GM19240 (cell line): ENCODE measurements around the gene KIF21B.

Source experiments
- DNase-seq: peaks from one replicate; pipeline ENCODE4 v3.0.0; 2011; ENCODE audit warnings: low spot score; ENCODE audit not compliant: insufficient read length

The KIF21B gene

DNA sequence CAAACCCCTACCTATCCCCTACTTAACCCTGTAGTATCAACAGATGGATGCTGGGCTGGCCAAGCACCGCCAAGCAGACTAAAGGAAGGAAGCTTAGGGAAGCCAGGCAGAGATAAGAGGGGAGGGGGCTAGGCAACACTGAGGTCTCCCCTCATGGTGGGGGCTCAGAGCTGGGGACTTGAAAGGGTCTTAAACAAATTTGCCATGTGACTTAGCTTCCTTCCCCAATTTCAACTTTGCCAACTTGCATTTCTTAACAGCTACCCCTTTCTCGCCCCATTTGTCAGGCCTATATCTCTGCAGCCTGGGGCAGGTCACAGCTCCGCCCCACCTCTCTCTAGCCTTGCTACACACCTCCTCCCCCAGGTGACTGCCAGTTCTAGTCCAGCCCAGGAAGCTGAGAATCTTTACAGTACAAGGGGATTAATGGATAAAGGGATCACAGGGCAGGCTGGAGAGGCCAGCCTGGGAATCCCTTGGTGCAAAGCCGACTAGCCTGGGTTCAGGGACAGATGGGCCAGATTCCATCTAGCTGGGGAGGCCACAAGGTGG, 3.4 kb downstream of the KIF21B start:
- no peak for DNase-seq

DNA sequence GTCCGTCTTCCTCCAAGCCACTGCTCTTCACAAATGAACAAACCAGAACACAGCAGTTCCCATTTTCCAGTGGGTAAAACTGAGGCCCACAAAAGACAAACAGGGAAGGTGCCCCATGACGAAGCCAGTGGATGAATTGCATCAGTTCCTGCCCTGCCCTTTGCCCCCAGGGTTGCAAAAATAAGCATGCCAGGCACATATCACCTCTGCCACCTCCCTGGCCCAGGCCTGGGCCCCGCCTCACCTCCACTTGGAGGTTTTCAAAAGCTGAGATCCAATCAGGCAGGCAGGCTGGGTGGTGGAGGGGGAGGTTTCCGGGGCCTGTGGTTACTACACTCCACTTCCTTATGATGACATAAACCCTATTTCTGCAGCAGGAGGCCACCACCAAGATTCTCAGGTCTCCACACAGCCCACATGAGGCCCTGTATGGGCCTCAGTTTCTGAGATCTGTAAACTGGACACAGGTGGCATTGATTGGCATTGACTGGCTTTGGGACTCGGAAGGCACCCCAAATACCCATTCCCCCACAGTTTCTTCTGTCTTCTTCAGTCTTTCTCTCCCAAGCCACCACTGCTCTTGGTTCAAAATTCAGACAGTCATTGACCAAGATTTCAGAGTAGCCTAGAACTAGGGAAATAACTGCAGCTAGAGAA, 4.1 kb downstream of the KIF21B start:
- DNase-seq, result peak; percentile 94

GRCh38 chr1:201017828-201018163, 5.7 kb downstream of the KIF21B start:
- no peak for DNase-seq

DNA sequence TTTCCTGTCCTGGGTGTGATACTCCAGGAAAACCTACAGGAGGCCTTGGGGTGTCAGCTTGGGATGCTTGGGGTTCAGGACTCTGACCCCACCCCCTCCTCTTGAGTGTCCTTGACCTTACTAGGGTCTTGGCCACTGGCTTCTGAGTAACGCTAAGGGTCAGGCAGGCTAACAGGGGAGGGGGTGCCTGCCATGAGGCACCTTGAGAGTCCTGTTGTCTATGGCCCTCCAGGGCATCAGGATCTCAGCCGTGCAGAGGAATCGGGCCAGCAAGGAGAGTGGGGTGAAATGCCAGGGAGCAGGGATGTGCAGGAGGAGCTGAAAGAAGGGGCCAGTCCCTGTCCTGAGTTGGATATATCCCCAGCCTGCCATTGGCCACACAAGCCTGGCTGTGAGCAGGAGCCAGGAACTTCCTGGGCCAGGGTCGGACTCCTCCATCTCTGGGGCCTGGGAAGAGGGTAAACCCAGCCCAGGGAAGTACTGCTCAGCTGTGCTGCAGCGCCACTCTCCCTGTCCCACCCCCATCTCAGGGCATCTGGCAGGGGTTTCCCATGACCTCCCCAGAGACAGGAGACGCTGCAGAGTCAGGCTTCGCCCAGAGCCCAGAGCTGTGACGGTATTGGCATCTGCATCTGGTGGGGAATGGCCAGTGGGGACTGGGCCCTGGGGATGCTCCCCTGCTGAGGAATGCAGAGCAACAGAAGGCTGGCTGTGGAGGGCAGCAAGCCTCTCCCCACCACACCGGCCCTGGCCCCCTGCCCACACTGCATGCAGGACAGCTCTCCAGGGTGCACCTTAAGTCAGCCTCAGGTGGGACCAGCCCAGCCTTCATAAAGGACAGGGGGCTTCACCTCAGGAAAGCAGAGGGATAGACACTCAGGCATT, 6.3 kb downstream of the KIF21B start:
- DNase-seq, result no peak

DNA sequence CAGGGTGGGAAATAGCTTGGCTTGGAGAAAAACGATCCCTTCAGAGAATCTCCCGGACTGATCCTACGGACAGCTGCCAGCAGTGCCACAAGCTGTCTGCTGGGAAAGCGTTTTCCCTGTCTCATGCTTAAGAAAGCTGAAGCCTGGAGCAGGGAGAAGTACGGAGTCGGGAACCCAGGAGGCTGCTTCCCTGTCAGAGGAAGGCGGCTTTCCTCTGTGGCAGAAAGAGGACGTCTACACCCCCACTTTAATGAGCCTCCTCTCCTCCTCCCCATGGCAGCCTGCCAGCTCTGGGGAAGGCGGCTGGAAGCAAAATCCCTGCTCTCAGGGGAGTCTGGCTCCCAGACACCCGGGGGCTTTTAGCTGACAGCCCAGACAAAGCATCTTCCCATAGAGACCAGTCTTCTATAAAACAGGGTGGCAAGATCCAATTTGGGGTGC, 7.3 kb downstream of the KIF21B start:
- DNase-seq, result no peak

GRCh38 chr1:201015551-201016091, 7.9 kb downstream of the KIF21B start:
- no peak for DNase-seq

DNA sequence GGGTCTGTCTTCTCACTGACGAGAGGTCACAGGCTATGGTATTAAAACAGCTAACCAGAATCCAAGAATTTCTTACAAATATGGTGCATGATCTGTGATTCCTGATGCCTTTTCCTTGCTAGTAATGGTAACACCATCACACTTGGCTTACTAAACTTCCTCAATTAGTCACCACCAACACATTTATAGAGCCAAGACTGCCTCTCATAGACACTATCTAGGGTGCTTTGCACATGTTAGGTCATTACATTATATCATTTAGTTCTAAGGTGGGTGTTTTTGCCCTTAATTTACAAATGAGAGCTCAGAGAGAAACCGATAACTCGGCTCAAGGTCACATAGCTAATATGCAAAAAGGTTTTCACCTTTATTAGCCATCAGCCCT, 8.7 kb downstream of the KIF21B start:
- no peak for DNase-seq

GRCh38 chr1:201013991-201014815, 9.3 kb downstream of the KIF21B start:
- DNase-seq, result no peak

DNA sequence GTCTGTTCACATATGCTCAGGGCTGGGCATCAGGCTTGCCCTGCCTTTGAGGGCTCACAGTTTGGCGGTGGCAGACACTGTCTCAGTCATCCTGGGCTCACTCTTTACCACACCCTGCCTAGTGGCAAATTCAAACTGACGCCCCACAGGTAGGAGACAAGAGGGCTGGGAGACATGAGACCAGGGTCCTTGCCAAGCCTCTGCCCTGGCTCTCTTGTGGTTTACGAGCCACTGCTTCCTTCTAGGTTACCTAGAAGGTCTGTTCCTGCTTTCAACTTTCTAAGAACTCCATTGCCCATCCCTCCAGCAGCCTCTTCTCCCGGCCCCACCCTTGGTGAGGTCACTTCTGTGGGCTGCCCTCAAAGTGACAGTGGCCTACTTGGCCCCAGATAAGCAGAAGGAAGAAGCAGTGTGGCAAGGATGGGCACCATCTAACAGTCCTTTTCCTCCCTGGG, 10.5 kb downstream of the KIF21B start:
- DNase-seq, result no peak

- DNase-seq, result no peak
Measured at GRCh38 chr1:201011616-201012015, 11.9 kb downstream of the KIF21B start.

- no peak for DNase-seq
Measured at GRCh38 chr1:201009962-201010645, 13.4 kb downstream of the KIF21B start.

DNA sequence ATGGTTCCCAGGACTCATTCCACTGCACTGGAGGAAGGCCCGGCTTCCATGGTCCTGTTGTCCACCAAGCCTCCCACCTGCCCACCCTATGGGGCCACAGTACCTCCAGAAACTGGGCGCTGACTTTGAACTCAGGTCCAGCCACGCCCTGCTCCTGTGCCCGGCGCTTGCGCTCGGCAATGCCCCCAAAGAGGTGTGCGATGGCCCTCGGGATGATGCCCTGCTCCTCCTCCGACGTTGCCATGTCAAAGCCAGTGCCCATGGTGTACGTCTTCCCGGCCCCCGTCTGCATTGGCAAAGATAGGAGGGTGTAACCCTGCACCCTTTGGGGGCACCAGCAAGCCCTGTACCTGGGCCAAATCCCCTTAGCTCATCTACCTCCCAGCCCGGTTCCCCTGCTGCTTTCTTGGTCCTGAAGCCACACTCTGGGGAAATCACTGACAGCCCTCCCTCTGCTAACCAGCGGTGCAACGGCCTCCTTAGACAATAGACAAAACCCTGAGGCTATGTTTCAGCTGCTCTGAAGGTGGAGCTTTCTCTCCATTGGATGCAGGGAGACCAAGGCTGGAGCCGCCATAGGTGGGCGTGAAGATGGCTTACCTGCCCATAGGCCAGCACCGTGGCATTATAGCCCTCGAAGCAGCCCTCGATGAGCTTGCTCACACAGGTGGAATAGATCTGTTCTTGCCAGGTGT, 14.7 kb downstream of the KIF21B start:
- no peak for DNase-seq

DNA sequence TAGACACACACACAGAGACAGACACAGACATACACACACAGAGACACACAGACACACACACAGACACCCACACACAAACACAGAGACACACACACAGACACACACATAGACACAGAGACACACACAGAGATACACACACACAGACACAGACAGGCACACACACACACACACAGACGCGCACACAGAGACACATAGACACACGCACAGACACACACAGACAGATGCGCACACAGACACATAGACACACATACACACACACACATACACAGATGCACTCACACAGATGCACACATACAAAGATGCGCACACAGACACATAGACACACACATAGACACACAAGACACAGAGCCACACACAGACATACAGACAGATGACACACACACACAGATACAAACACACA, 16.0 kb downstream of the KIF21B start:
- DNase-seq, result no peak

- DNase-seq, result no peak
Measured at GRCh38 chr1:201006450-201006849, 17.1 kb downstream of the KIF21B start.

DNA sequence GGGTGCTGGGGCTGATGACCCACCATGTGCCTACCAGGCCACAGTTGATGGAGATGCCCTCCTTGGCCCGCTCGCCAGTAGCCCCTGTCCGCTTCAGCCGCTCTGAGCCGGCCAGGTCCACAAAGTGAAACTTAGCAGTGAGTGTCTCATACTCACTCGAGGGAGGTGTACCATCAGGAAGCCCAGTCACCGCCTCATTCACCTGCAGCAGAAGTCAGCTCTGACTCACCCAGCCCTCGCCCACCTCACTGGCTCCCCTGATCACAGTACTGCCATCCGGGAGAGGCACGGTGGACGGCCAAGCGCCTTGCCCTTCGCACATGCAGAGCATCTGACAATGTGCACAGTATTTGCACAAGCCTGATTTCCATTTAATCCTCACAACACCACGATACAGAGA, 18.8 kb downstream of the KIF21B start:
- no peak for DNase-seq

DNA sequence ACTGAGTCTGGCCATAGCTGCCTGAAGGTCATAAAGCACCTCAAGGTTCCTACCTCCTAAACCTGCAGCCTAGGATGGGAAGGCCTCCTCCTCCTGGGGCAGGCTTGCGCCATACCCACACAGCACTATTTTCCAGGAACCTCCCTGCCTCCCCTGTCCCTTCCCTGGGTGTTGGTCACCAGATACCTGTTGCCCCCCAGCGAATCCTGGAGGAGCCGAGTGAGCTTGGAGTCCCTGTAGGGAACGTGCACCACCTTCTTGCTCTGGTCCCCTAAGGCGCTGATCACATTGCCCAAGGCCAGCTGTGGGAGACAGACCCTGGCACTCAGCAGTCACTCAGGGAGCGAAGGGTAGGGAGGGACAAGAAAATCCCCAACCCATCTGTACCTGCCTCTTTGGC, 19.4 kb downstream of the KIF21B start:
- DNase-seq, result no peak

DNA sequence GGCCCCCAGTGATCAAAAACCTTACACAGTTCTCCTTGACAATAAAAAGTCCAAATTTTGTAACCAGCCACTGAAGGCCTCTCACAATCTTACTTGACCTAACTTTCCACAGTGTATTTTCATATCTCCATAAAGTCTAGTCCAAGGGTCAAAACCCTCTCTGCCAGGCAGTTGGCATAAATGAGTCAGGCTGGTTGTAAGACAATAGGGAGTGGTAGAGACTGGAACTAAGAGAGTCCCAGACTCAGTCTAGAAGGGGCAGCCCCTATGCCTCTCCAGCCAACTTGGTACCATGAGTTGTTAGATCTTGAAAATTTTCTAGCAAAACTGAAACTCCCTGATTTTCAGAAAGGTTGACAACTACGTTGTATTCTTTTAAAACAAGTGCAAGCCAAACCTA, 21.0 kb downstream of the KIF21B start:
- no peak for DNase-seq

DNA sequence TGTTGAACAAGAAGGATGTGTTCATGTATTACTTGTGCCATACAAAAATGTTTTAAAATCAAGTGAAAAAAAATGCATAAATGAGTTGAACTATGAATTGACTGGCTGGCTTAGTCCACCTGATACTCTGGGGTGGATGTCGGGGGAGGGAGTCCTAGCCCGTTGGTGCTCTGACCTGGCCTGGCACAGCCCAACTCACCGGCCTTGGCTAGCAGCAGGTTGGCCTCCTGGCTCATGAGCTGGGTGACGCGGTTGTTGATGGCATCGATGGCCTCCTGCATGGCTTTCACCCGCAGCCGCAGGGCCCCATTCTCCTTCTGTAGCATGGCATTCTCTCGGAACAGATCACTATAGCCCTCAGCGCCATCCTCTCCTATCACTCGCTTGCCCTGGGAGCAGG, 21.6 kb downstream of the KIF21B start:
- DNase-seq, result no peak

- no peak for DNase-seq
Measured at GRCh38 chr1:201000391-201000790, 23.1 kb downstream of the KIF21B start.

- DNase-seq, result no peak
Measured at GRCh38 chr1:200999667-201000066, 23.8 kb downstream of the KIF21B start.
